GM21529 (cell line): ENCODE data around the gene CFAP99.

Source experiments
- ATAC-seq: cut with Tn5 transposase; IDR thresholded peaks from one replicate; pipeline ENCODE4 v1.9.1; 2021; ENCODE audit not compliant: unreplicated experiment

CFAP99 gene

GRCh38 chr4:2445130-2445529 is 26.4 kb downstream of the CFAP99 start:
- ATAC-seq, result no peak

DNA sequence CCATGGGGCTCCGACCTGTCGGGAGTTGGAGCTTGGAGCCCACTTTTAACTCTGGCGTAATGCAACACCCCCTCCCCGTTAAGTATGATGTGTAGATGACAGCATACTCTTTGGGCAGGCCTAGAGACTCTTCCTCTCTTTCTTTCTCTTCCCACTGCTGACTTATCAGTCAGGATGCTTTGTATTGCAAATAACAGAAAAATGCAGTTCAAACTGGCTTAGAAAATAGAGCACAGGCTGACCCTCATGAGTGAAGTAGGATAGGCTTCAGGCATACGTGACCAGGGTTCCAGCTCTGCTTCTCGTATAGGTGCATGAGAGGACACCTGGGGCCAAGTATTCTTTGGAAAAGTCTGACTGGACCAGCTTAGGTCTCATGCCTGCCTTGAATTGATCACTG is 26.8 kb downstream of the CFAP99 start:
- no peak for ATAC-seq

GRCh38 chr4:2446656-2447564 is 28.2 kb downstream of the CFAP99 start:
- no peak for ATAC-seq

DNA sequence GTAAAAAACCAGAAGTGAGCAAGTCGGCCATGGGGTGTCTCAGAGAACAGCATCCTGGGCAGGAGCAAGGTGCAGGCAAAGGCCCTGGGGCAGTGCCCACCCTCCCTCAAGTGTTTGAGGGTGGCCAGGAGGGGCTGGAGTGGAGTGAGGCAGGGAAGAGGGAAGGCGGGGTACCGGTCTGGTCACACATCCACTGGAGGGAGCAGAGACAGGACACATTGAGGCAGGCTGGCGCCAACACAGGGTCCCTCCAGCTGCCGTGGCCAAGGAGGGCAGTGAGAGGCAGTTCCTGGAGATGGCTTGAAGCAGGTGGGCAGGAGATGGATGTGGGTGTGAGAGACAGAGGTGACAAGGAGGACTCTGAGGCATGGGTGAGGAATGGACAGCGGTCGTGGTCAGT is 29.8 kb downstream of the CFAP99 start:
- ATAC-seq, result no peak

- ATAC-seq, result no peak
These were observed 30.3 kb downstream of the CFAP99 start for GRCh38 chr4:2449051-2449450.

DNA sequence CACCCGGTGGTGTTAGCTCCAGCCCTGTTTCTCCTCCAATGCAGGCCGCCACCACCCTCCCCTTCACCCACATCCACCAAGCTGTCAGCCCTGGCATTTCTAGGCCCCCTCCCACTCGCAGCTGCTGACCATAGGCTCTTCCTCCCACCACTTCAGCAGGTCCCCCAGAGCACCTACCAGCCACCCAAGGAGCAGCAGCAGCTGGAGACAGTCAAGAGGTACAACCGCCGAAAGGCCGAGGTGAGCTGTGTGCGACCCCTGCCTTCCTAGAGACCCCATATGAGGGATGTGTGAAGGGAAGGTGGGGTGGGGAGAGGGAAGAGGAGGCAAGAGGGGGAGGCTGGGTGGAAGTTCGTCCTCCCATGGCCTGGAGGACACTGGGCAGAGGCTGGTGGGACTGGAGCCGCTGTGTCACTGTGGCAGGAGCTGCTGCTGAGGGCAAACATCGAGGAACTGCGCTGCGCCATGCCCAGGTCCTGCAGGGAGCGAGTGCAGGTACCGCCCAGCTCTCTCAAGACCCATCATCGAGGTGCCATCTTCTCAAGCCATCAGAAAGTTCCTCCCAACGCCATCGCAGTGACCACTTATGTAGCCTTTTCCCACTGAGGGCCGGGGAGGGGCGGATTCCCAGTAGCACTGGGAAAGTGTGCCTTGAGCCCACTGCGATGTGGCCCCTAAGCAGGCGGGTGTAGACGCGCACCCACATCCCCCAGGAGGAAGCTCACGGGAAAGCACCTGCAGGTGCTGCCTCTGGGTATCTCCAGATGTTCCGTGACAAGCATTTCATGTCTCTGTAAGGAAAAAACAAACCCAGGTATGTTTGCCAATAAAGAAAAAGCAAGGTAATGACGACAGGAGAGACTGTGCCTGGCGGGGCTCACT is 31.0 kb downstream of the CFAP99 start:
- ATAC-seq, result no peak

DNA sequence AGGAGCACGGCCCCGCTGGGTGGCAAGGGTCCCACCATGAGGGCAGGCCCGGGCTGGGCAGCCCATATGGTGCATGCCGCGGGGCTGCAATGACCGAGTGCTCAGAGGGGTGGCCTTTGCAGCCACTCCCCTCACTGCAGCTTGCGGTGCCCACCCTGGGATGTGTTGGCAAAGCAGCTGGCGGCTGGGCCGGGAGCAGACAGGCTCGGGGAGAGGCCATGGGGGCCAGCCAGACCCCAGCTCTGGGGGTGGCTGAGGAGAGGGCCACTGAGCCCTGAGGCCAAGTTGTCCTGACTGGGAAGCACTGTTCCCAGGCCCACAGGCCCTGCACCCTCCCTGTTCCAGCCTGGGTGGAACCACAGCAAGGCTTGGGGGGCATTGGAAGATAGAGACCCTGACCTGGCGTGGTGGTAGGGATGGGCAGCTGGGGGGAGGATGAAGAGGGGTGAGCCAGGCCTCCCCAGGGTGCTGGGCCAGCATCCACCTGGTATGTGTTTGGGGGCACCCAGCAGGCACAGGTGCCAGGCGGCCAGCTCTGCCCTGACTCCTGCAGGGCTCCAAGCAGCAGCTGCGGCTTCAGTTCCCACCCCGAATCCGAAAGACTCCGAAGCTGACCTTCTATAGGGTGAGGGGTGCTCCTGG is 31.8 kb downstream of the CFAP99 start:
- ATAC-seq, result no peak

DNA sequence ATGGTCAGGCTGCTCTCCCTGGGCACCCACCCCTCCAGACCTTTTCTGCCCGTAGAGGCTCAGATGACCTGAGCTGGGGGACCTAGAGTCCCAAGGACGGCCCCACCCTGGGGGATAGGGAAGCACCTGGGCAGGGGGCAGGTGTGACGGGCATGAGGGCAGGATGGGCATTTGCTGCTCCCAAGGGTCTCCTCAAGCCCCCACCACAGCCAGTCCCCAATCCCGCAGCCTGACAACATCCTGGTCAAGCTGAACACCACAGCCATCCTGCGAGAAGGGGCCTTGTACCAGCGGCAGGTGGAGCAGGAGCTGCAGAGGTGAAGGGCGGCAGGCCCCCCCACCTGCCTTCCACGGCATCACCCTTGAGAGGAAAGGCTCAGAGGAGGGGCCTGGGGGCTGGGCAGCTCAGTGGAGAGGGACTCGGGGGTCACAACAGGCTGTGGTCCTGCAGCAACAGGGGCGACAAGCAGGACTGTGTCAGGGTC is 32.3 kb downstream of the CFAP99 start:
- ATAC-seq, result no peak

GRCh38 chr4:2451821-2452785 is 33.3 kb downstream of the CFAP99 start:
- ATAC-seq, result no peak

GRCh38 chr4:2457481-2458295 is 38.9 kb downstream of the CFAP99 start:
- no peak for ATAC-seq

- no peak for ATAC-seq
These were observed 40.1 kb downstream of the CFAP99 start for GRCh38 chr4:2458546-2459491.

- no peak for ATAC-seq
These were observed 41.0 kb downstream of the CFAP99 start for GRCh38 chr4:2459589-2460349.

DNA sequence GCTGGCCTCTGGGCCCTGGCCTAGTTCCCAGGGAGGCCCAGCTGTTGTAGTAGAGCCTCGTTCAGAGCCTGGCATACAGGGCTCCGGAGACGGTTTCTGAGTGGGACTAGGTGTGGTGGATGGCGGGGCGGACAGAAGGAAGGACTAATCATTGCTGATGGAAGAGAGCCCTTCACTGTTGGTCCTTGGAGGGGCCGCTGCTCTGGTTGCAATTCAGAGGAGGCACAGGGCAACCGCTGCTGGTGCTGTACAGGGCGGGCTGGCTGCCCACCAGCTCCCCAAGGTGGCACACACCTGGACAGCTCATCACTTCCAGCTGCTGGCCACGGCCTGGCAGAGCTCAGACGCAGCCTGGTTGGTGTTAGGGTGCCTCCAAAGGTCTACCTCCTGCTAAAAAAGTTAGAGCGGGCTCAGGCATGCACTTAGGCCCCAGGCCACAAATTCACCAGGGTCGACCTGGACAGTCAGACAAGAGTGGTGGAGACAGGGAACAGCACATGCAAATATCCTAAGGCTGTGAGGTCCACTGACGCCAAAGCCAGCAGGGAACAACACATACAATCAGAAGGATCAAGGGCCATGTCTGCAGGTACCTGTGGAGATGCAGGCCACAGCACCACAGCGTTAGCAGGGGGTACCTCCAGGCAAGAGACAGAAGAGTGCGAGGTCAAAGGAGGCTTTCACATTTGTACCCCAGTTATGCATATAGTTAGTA is 42.6 kb downstream of the CFAP99 start:
- ATAC-seq, result no peak

GRCh38 chr4:2462218-2462991 is 43.6 kb downstream of the CFAP99 start:
- peak; percentile 85 for ATAC-seq

DNA sequence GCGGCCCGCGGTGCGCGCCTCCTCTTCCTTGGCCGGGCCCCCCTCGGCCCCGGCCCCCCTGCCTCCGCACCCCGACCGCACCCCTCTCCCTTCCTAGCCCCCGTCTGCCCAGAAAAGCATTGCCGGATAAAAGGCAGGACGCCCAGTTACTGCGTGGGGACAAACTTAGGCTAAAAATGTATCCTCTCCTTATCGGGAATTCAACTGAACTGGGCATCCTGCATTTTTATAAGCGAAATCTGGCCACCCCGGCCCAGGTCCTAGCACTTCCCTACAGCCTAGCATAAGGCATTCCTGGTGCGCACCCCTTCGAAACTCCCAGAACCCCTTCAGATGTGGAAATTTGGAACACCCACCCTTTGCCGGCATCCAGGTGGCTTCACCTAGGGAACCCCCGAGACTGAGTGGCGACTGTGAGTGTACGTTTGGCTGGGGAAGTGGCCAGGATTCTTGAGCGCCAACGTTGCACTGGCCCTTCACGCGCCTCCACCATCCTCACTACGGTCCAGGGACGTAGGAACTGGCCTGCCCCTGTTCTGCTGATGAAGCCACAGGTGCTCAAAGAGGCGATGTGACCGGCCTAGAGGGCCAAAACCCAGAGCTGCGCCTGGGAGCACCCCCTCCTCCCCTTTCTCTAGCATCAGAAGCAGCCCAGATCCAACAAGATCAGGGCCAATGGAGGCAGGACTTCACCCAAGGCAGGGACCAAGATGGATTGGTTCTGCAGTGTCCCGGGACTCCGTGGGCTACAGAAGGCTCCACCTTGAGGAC is 44.4 kb downstream of the CFAP99 start:
- no peak for ATAC-seq
